ENCODE measurements around the gene OSBPL3. TPM values are rescaled to one million over a fixed set of nuclear protein-coding genes. Genes with fewer than 3 reads are reported as not detected.
"Not testable (repeated sequence)": the region's sequence is repeated elsewhere in the genome, so short reads cannot be mapped to it uniquely, and the experiment has no call there.

The OSBPL3 gene
- total RNA-seq = 42.7 and 43.8 TPM in 2 replicates

GRCh38 chr7:24979863-24980533 lies at the start of gene OSBPL3:
Gene OSBPL3 (minus strand): TSS chr7:24980178. CDS start chr7:24892472, 87,706 bp downstream.
- DNase-seq (ENCODE audit: low read depth) = peak; percentile 88

DNA sequence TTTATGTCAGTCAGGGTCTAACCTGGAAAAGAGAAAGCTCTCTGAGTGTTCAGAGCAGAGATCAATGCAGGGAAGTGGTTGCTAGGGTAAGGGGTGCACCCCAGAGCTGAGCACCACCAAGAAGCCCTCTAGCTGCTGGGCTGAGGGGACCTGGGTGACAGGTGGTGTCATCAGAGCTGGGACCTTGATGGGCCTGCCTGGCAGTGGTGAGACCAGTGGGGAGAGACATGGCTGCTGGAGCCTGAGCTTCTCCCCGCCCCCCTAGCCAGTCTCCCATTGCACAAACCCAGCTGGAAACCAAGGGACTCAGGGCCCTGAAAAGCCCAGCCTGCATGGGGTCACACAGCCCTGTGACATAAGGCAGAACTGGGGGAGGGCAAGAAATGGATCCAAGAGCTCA lies 49.1 kb upstream of the OSBPL3 start:
- no peak for DNase-seq (ENCODE audit: low read depth)

DNA sequence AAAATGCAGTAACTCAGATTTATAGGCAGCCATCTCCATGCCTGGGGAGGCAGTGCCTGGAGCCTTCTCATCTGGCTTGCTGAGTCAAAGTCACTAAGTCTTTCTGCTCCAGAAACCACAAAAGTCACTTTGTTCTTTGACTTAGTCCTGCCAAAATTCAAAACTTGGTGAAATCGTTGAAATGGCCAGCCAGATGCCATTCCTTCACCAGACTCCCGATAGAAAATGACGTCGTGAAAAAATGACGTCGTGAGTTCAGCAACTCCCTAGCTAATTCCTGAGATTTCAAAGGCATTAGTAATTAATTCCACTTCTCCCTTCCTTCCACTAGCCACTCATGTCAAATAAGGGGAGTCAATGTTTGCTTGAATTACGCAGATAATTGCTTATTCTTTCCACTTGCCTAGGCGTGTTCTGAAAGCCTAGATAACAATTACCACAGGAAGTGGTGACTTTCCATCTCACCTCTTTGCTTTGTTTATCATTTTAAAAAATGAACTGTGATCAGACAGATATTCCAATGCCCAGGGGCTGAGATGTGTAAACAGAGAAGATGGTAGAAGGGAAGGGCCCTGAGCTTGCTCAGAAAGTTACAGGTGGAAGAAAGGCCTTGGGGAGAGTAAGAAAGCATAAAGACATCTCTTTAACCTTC lies 48.5 kb upstream of the OSBPL3 start:
- peak; percentile 90 for DNase-seq (ENCODE audit: low read depth)

DNA sequence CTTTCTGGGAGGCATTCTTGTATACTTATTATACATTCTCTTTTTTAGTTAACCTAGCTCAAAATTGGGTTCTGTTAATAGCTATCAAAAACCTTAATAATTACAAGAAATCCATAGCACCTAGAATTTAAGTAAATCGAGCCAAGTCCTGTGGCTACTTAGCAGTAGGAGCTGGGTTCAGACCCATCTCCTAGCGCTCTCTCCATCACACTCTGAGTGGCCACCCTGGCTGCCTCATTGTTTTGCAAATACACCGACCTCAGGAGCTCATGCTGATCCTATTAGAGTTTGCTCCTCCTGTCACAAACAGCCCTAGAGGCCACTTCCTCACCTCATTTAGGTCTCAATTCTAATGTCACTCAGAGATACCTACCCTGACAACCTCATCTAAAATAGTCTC lies 46.2 kb upstream of the OSBPL3 start:
- DNase-seq (ENCODE audit: low read depth) = no peak

GRCh38 chr7:25025218-25025671 lies 45.3 kb upstream of the OSBPL3 start:
- peak; percentile 95 for DNase-seq (ENCODE audit: low read depth)

DNA sequence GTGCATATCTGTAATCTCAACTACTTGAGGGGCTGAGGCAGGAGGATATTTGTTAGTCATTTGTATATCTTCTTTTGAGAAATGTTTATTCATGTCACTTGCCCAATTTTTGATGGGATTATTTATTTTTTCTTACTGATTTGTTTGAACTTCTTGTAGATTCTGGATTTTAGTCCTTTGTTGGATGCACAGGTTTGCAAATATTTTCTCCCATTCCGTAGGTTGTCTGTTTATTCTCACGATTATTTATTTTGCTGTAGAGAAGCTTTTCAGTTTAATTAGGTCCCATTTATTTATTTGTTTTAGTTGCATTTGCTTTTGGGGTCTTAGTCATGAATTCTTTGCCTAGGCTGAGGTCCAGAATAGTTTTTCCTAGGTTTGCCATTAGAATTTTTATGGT lies 44.1 kb upstream of the OSBPL3 start:
- DNase-seq (ENCODE audit: low read depth) = no peak

GRCh38 chr7:25017671-25018070 lies 37.7 kb upstream of the OSBPL3 start:
- not testable (repeated sequence) for DNase-seq (ENCODE audit: low read depth)

DNA sequence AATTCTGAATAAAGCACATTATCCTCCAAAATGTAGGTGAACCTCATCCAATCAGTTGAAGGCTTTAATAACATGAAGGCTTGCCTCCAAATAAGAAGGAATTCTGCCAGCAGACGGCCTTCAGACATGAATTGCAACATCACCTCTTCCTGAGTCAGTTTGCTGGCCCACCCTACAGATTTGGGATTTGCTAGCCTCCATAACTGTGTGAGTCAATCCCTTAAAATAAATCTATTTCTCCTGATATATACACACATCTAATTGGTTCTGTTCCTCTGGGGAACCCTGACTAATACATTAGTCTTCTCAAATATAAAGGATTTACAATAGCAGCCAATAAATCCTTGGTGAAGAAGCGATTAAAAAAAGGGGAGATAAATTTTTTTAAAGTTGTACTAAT lies 34.8 kb upstream of the OSBPL3 start:
- DNase-seq (ENCODE audit: low read depth) = no peak

DNA sequence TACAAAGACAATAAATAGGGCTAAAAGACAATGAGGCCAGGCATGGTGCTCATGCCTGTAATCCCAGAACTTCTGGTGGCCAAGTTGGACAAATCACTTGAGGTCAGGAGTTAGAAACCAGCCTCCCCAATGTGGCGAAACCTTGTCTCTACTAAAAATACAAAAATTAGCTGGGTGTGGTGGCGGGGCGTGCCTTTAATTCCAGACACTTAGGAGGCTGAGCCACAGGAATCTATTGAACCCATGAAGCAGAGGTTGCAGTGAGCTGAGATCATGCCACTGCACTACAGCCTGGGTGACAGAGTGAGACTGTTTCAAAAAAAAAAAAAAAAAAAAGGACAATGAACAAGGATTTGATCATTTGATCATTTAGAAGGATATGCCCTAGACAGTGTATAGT lies 32.7 kb upstream of the OSBPL3 start:
- DNase-seq (ENCODE audit: low read depth) = not testable (repeated sequence)

DNA sequence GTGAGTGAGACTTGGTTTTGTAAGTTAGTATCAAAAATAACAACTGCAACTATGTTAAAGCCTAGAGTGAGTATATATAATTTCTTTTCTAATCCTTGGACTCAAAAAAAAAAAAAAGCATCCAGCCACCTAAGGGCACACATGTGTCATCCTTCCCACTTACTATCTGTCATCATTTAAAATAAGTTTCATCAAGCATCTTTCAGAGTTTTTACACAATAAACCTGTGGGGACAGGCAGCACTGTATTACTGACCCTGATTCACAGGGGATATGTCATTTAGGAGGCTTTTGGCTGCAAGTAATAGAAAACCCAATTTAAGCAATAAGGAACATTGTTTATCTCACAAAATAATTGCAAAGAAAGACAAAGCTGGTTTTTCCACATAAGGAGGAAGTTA lies 32.3 kb upstream of the OSBPL3 start:
- DNase-seq (ENCODE audit: low read depth) = no peak

- peak; percentile 51 for DNase-seq (ENCODE audit: low read depth)
These were observed 29.3 kb upstream of the OSBPL3 start for GRCh38 chr7:25009257-25009656.

GRCh38 chr7:25007668-25008067 lies 27.7 kb upstream of the OSBPL3 start:
- DNase-seq (ENCODE audit: low read depth) = no peak

DNA sequence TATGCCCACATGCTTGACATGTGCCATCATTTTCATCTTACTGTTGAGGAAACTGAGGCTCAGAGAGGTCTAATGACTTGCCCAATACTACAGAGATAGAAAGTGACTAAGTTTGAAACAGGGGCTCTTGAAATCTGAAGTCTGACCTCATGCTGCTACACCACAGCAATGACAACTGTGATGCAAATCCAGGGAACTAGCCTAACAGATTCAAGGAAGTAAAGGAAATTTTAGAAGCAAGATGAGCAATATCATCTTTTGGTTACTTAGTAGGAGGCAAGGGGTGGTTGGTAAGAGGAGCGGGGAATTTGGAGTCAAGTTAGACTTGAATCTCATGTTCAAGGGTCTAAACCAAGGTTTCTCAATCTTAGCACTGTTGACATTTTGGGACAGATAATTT lies 26.3 kb upstream of the OSBPL3 start:
- no peak for DNase-seq (ENCODE audit: low read depth)

DNA sequence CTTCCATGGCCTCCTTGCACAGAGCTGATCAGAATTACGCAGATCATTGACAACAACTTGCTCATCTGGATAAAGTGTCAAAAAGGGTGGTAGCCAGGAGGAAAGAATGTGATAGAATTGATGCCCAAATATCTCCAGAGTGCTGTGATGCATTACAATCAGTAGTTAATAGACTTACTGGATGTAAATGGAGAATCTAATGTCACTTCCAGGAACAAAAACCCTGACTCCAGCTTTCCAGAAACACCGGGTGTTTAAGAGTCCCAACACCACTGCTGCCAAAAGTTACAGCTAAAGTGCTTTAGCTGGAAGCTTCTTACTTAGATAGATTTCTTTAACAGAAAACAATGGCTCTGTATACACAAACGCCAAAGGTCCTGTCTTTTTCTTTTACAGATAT lies 25.7 kb upstream of the OSBPL3 start:
- no peak for DNase-seq (ENCODE audit: low read depth)

DNA sequence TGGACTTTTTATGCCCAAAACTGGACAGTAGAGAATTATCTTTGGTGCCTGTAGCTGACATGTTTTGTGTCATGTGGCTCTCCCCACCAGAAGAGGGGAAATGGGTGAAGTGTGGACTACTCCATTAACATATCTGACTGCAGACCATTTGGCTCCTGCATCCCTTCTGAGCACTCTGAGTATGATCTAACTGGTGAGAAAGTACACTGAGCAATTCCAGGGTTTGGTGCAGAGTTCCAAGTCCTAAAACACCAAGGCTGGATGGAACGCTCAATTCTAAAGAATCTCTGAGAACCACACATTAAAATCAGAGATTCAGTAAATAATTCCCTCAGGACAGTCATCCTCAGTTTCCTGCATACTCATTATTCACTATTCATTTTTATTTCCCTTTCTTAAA lies 22.8 kb upstream of the OSBPL3 start:
- no peak for DNase-seq (ENCODE audit: low read depth)

DNA sequence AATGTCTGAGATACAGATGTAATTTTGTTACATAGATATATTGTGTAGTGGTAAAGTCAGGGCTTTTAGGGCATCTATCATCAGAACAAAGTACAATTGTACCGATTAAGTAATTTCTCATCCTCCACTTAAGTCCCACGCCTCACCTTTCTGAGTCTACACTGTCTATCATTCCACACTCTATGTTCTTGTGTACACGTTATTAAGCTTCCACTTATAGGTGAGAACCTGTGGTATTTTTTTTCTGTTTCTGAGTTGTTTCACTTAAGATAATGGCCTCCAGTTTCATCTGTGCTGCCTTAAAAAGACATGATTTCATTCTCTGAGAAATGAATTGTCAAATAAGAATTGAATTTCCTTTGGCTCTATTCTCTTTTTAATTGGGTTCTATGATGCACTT lies 15.5 kb upstream of the OSBPL3 start:
- no peak for DNase-seq (ENCODE audit: low read depth)

DNA sequence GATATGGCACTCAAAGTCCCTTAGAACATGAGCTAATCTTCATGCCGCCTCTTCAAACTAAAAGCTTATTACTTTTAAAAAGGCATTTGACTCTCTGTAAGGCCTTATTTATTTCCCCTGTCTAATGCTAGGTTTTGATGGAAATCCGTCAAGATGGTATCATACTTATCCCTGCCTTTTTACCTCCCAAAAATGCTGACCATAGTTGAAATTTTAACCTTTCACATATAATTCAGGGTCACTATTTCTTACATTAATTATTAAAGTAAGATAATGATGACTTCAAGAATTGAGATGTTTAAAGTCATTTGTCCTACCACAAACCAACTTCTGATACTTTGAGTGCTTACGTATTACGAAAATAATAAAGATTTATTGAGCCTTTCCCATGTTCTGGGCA lies 12.3 kb upstream of the OSBPL3 start:
- DNase-seq (ENCODE audit: low read depth) = no peak

GRCh38 chr7:24991353-24991752 lies 11.4 kb upstream of the OSBPL3 start:
- DNase-seq (ENCODE audit: low read depth) = no peak

GRCh38 chr7:24987331-24987842 lies 7.4 kb upstream of the OSBPL3 start:
- DNase-seq (ENCODE audit: low read depth) = no peak

DNA sequence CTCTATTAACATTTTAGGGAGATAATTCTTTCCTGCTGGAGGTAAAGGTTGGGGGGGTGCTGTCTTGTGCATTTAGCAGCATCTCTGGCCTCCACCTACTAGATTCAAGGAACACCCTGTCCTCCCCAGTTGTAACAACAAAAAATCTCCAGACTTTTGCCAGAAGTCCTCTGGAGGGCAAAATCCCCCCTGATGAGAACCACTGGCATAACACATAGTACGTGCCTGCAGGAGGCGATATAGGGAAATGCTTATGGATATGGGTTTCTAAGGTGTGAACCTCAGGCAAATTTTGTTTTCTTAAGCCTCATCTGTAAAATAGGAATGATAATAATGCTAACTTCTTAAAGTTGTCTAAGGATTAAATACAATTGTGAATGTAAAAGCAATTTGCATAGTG lies 2.9 kb upstream of the OSBPL3 start:
- DNase-seq (ENCODE audit: low read depth) = no peak

DNA sequence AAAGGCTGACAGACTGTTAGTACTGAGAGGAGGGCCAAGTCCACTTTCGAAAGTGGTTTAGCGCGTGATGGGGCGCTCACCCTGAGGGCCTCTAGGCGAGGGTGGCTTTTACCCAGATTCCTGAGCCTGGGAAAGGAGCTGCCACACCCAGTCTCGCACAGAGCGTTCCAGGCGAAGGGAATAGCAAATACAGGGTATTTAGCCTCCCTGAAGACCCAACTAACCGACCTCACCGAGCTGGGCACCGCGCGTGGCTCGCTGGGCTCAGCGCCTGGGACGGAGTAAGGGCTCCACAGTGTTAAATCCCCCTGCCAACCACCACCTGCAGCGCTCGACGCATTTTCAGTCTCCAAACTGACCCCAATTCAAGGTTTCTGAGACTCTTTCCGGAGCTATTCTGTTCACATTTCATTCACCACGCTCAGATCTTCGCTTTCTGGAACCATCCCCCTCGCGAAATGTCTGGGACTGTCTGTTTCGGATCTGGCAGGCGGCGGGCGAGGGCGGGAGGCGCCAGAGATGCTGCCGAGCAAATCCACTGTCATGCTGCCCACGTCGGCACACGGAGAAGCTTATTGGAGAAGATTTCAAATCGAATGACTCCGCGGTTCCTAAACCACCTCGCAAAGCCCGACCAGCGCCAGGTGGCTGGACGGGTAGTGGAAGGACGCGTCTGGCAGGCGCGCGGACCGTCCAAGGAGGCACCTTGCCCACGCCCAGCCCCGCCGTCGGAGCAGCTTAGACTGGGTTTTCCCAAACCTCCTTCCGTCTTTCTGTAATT lies 1.4 kb upstream of the OSBPL3 start:
- DNase-seq (ENCODE audit: low read depth) = peak; percentile 49

DNA sequence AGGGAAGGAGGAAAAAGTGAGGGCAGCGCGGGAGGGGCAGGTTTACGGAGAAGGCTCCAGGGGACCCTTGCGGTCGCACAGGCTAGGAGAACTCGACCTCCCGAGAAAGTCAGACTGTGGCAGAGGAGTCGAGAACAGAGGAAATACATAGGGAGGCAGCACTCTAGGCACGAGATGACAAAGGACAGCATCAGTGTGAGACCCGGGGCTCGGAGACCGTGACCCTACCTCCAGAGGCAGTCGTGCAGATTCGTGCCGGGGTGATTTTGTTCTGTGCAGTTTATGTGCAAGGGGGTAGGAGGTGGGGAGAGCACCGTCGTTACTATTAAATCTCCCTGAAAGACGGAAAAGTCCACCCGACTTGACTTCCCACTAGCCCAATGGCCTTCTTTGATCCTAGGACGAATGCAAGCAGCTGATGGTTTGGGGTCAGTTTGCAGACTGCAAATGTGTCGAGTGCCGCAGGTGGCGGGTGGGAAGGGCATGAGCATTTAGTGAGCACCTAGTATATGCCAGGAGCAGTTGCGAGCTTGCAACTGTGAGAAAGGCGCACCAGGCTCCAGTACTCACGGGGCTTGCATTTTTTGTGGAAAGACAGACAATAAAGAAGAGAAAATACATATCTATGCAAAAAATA lies 674 bp upstream of the OSBPL3 start:
- DNase-seq (ENCODE audit: low read depth) = peak; percentile 35

Measured in renal cortical epithelial cell (primary cell).